Measurements from ENCODE around the gene APOL6.

GRCh38 chr22:35656284-35656752, 8.1 kb downstream of the APOL6 start:
- TF ChIP-seq EZH2 (IDR thresholded peaks at IDR 0.05; ENCODE audit: insufficient read depth, poor library complexity, severe bottlenecking) (no peak), EZH2phosphoT487 (IDR thresholded peaks at IDR 0.05; ENCODE audit: insufficient read depth, low read depth) (no peak)
